HG03064 (cell line): ENCODE measurements around the gene LCMT1.
A peak's percentile ranks its signal among the peaks of the same experiment; 100 is the strongest.
"Not testable (repeated sequence)": the region's sequence is repeated elsewhere in the genome, so short reads cannot be mapped to it uniquely, and the experiment has no call there.

Source experiments
- ATAC-seq: cut with Tn5 transposase; IDR thresholded peaks from one replicate; pipeline ENCODE4 v1.9.1; 2021; ENCODE audit warnings: low read depth; ENCODE audit not compliant: unreplicated experiment

The LCMT1 gene

GRCh38 chr16:25111403-25112166 is at the start of gene LCMT1:
Gene LCMT1, plus strand, starts transcription at chr16:25111742. Its CDS starts 142 bp downstream, at chr16:25111884.
- ATAC-seq, result peak; percentile 87

DNA sequence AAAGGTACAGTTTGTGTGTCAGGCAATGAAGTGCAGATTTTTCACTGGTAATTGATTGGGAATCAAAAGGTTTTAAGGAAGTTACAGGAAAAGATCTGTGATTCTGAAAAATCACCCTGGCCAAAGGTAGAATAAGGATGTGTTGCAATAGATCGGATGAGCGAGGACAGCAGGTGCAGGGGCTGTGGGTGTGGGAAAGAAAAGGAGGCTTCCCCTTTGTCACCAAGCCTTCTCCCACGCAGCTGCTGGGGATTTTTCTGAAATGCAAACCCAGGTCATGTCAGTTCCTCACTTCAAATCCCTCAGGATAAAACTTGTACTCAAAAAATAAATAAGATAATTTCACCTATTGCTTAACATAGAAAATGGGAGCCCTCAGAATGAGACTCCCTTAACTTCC is 48.4 kb upstream of the LCMT1 start:
- no peak for ATAC-seq

DNA sequence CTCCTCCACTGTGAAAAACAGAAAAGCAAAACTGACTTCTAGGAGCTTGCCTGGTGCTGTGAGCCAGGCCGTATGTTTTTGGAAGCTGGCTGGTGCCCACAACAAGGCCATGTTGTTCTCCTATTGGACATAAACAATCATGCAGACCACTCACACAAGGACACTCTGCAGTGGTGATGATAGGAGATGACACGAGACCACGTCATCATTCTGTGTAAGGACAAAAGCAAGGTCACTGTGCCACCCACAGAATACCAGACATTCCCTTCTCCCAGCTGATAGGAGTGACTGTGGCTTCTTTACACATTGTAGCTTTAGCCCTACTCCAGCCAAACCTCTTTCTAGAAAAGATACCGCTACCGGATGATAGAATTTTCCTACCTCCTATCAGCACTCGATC is 47.7 kb upstream of the LCMT1 start:
- no peak for ATAC-seq

DNA sequence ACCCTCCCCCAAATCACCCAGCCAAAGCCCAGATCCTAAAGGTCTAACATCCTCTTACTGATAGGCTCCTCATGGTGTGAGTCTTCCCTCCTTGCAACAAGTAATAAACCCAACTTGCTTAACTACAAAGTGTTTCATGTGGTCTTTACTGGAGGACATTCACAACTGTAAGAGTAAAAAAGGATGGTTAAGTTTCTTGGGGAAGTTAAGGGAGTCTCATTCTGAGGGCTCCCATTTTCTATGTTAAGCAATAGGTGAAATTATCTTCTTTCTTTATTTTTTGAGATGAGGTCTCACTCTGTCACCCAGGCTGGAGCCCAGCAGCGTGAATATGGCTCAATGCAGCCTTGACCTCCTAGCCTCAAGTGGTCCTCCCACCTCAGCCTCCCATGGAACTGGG is 47.3 kb upstream of the LCMT1 start:
- ATAC-seq, result not testable (repeated sequence)

DNA sequence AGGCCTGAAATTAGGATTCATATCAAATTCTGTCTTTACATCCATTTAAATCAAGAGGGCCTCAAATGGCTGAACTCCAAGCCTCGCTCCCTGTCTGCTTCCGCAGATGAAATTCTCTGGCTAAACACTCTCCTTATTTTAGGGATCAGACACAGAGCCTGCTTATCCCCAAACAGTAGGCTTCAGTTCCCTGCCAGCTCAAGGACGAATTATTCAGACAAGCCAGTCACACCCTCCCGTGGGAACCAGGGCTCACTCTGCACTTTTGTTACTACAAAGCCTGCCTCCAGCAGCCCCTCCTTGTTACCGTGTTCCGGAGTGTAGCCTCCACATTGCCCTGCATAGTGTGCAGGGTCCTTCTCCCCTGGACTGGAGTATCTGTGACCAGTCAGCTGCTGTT is 46.6 kb upstream of the LCMT1 start:
- no peak for ATAC-seq

- ATAC-seq, result no peak
These were observed 45.6 kb upstream of the LCMT1 start for GRCh38 chr16:25065899-25066298.

GRCh38 chr16:25066426-25066746 is 45.2 kb upstream of the LCMT1 start:
- peak; percentile 18 for ATAC-seq

DNA sequence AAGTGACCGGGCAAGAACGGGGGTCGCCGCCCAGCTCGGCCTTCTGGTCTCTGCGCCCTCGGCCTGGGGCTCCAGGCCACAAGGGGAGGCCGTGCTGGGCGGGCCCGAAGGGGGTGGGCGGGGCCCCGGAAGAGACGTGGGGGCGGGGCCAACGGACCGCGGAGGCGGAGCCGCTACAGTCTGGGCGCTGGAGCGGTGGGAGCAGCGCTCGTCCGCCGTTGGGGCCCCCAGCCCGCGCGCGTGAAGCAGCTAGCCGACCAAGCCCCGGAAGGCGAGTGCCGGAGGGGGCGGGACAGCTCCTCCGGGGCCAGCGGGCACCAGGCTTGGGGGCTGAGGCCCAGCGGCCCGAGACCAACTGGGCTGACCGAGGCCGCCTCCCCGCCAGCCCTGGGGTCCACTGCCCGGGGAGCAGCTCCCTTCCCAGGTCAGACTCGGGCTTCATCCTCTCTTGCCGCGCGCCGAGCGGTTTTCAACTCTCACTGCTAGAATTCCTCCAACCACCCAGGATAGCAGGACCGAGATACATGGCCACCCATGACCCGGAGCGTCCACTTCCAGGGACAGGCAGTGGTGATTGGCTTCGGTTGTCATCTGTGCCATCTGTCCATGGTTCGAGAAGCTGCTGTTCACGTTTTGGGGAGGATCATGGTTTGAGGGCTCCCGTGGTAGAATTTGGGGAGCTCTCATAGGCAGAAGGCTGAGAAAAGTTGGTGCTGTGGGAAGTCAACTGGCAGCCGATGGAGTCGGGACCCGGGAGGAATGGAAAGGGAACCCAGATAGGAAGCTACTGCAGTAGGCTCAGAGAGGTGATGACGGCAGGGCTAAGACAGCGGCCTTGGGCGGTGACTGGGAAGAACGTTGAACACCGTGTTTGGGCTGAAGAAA is 44.6 kb upstream of the LCMT1 start:
- peak; percentile 72 for ATAC-seq

DNA sequence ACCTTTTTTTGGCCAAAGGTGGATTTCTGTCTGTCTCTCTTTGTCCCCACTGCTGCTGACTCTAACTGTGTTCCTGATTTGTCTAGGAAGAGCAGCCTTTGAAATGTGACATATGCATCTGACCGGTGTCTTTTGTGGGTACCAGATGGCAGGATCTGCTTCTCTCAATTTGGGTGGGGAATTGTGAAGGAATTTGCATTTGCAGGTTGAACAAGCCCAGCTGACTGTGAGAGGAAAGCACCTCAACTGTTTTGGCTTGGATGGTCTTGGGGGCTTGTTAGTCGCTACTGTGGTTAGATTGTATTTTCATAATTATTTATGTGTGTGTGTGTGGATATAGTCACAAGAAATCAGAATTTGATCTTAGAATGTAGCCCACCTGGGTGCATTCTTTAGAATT is 37.7 kb upstream of the LCMT1 start:
- ATAC-seq, result no peak

DNA sequence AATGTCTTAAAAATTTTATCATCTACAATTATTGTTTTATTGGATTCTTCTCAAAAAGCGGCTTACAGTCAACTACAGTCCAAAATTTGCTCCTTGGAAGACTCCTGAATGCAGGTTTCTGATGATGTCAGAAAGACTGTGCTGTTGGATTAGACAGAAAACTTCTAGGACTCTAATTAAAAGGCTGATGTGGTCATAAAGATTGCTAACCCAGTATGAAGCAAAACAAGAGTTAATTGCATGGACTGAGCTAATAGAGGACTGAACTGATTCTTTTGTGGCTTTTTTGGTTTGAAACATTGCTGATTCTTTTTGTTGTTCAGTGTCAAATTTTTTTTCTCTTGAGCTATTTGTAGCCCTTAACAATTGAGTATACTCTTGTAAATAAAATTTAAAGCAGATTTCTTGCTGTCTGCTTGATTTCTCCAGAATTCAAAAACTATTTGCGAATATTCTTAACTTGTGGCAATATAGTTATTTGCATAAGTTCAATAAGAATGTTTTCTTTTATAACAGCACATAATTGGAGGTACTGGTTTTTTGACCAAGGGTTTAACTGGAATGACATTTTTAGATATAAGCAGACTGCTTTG is 33.1 kb upstream of the LCMT1 start:
- no peak for ATAC-seq

- no peak for ATAC-seq
These were observed 31.7 kb upstream of the LCMT1 start for GRCh38 chr16:25079637-25080378.

DNA sequence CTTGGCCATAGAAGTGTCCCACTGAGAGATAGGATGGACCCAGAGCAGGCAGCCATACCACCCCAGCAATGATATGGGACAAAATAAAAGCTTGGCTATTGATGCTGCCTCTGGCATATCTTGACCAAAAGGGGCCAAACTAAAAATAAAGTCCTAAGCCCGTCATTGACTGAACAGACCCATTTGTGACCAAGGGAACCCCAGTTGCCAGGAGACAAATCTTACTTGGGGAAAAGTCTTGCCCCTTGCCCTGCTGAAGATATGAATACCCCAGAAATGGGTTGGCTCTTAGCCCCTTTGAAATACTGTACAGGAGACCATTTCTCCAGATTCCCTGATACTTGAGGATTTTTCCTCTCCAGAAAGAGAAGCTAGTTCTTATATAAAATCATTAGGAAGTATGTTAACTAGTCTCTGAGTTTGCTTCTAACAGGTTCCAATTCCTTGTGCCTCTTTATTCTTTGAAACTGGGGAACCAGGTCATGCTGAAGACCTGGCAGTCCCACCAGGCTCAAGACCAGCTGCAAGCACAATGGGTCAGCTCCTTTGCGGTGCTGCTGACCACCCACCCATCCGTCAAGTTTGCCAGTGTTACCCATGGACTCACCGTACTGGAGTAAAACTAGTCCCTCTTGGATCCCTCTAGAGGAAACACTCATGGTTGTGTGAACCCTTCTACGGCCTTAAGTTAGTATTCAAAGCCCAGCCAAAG is 31.0 kb upstream of the LCMT1 start:
- ATAC-seq, result no peak

DNA sequence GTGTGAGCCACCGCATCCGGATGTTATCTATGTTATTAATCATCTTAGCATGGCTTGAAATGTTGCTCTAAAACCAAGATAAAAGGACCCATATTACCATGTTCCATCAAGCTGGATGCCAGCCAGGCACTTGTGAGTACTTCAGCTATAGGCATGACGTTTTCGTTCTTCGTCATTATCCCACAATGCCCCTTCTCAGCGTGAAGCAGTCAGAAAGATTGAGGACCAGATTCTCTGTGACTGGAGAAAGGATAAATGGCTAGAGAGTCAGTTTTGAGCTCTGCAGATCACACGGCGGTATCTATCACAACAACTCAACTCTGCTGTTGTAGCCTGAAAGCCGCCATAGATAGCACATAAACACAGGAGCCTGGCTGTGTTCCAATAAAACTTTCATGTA is 29.8 kb upstream of the LCMT1 start:
- ATAC-seq, result no peak

DNA sequence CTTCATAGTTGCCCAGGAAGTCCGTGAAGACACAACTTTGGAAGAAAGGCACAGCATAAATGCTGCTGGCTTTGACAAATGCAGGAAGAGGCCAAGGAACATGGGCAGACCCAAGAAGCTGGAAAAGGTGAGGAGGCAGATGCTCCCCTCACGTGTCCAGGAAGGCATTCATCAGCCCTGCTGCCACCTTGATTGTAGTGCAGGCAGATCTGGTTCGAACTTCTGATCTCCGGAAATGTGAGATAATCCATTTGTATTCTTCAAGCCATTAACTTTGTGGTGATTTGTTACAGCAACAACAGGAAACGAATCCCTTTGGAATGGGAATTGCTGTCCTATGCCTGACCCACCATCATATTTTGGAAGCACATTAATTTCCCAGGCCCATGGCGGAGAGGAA is 28.5 kb upstream of the LCMT1 start:
- ATAC-seq, result no peak

DNA sequence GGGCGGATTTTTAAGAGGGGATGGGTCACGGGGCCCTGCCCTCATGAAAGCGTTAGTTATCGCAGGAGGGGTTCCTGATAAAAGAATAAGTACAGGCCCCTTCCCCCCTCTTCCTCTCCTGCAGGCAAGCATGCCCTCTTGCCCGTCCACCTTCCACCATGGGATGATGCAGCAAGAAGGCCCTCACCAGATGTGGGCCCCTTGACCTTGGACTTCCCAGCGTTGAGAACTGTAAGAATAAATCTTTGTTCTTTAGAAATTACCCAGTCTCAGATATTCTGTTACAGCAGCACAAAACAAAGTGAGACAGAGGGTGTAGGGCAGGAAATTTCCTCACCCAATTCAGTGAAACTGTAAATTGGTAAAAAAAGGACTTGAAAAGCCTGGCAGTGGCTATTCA is 27.8 kb upstream of the LCMT1 start:
- no peak for ATAC-seq

- ATAC-seq, result no peak
These were observed 26.7 kb upstream of the LCMT1 start for GRCh38 chr16:25084797-25085196.

- ATAC-seq, result no peak
These were observed 23.8 kb upstream of the LCMT1 start for GRCh38 chr16:25087761-25088160.

- no peak for ATAC-seq
These were observed 22.2 kb upstream of the LCMT1 start for GRCh38 chr16:25089351-25089750.

GRCh38 chr16:25092441-25092840 is 19.1 kb upstream of the LCMT1 start:
- no peak for ATAC-seq
